ENCODE data around the gene LRBA.
"Not testable (repeated sequence)": the region's sequence is repeated elsewhere in the genome, so short reads cannot be mapped to it uniquely, and the experiment has no call there.

Gene LRBA

DNA sequence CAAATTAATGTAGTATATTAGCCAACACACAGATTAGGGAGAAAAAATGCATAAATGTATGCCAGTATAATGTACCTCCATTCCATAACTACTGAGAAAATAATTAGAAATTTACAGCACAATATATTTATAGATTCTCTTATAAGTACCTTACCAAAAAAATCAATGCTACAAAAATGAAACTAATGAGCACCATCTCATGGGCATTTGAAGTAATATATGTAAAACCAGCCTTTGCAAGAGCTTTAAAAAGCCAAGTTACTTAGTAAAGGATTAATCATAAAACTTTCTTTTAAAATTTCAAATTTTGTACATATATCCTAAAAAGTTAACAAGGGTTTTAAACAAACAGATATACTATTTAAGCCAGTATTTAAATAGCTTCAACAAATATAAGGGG lies 43.2 kb downstream of the LRBA start:
- no peak for DNase-seq

DNA sequence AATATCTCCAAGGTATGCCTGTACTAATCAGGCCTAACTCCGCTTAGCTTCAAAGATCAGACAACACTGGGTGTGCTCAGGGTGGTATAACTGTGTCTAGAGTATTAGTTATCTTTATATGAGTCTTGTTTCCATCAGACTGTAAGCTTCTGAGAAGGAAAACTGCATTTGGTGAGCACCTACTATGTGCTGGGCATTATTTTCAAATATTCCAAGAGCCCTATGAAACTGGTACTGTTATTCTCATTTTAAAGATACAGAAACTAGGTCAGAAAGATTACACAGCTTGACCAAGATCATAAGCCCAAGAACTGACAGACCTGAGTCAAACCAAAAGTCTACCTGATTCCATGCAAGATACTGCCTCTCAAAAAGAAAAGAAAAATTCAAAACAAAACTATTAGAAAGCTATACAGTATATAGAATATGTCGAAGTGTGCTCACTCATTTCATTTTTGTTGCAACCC lies 44.4 kb downstream of the LRBA start:
- DNase-seq = no peak

DNA sequence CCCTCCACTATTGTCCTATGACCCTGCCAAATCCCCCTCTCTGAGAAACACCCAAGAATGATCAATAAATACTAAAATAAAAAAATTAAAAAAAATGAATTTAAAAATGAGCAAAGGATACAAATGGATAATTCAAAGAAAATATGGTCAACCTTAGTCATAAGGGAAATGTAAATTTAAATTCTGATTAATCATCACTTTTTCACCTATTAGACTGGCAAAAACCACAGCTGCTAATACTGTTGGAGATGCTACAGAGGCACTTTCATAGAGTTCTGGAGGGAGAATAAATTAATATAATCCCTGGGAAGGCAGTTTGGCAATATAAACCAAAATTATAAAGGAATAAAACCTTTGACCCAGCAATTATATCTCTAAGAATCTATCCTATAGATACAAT lies 50.3 kb downstream of the LRBA start:
- no peak for DNase-seq

DNA sequence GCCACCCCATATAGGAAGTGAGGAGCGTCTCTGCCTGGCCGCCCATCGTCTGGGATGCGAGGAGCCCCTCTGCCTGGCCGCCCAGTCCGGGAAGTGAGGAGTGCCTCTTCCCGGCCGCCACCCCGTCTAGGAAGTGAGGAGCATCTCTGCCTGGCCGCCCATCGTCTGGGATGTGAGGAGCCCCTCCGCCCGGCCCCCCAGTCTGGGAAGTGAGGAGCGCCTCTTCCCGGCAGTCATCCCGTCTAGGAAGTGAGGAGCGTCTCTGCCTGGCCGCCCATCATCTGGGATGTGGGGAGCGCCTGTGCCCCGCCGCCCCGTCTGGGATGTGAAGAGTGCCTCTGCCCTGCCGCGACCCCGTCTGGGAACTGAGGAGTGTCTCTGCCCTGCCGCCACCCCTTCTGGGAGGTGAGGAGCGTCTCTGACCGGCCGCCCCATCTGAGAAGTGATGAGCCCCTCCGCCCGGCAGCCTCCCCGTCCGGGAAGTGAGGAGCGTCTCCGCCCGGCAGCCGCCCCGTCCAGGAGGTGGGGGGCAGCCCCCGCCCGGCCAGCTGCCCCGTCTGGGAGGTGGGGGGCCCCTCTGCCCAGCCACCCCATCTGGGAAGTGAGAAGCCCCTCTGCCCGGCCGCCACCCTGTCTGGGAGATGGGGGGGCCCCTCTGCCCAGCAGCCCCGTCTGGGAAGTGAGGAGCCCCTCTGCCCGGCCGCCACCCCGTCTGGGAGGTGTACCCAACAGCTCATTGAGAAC lies 51.3 kb downstream of the LRBA start:
- DNase-seq = not testable (repeated sequence)

DNA sequence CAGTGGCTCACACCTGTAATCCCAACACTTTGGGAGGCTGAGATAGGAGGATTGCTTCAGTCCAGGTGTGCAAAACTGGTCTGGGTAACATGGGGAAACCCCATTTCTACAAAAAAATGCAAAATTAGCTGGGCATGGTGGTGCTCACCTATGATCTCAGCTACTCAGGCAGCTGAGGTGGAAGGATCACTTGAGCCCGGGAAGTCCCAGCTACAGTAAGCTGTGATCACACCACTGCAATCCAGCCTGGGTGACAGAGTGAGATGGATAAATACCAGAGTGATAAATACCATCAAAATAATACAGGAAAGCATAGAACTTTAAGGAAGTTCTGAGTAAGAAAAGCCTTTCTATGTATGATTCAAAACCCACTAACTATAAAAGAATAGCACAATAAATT lies 52.8 kb downstream of the LRBA start:
- no peak for DNase-seq

DNA sequence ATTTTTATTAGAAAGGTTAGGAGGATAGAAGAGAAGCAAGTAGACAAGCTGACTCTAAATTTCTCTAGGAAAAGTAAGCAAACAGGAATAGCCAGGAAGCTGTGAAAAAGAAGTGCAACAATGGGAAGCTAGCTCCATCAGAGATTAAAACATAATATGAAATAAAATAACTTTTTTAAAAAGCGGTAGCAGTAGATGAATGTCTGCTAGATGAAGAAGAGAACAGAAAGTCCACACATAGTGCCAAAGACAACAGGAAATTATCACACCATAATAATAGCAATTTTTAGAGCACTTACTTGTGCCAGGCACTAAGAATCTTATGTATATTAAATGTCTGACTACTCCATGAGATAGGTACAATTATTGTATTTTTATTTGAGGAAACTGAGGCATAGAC lies 53.5 kb downstream of the LRBA start:
- no peak for DNase-seq

DNA sequence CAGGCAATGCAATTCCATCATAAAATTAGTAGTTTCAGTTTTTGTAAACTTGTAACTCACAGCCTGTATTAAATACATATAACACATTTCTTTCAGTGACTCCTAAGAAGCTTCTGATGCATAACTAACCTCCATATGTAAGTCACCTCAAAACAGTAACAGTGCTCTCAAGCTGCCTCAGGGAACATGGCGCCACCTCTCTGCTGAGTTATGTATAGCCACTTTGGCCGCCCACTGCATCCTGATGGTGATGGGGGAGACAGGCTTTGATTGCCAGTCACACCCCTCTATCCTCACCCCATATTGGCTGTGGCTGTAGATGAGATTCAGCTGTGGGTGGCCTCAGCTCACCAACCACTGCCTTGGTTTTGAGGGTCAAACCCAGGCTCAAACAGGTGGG lies 54.3 kb downstream of the LRBA start:
- no peak for DNase-seq

DNA sequence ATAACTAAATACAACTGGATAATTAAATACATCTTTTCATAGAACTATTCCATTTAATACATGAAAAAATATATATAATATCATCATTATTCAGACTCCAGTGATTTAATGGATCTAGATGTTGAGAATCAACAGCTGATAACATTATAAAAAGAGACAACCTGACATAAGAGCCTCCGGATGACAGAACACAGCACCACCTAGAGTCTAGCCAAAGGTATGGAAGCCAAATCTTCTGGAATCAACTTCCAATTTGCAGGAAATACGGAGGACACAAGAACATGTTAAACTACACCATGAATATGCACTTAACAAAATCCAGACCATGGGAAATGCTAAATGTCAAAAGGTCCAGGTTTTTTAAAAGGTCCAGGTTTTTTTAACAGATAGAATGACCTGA lies 55.0 kb downstream of the LRBA start:
- no peak for DNase-seq

DNA sequence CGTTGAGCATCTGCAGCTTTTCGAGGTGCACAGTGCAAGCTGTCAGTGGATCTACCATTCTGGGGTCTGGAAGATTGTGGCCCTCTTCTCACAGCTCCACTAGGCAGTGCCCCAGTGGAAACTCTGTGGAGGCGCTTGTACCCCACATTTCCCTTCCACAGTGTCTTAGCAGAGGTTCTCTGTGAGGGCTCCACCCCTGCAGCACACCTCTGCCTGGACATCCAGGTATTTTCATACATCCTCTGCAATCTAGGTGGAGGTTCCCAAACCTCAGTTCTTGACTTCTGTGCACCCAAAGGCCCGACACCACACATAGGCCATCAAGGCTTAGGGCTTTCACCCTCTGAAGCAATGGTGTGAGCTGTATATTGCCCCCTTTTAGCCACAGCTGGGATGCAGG lies 57.1 kb downstream of the LRBA start:
- DNase-seq = not testable (repeated sequence)

DNA sequence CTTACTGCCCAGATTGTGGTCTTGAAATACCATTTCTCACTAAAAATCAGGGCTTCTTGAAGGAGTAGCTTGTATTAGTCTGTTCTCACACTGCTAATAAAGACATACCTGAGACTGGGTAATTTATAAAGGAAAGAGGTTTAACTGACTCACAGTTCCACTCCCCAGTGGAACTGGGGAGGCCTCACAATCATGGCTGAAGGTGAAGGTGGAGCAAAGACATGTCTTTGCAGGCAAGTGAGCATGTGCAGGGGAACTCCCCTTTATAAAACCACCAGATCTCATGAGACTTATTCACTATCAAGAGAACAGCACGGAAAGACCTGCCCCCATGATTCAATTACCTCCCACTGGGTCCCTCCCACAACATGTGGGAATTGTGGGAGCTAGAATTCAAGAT lies 58.0 kb downstream of the LRBA start:
- DNase-seq = not testable (repeated sequence)

DNA sequence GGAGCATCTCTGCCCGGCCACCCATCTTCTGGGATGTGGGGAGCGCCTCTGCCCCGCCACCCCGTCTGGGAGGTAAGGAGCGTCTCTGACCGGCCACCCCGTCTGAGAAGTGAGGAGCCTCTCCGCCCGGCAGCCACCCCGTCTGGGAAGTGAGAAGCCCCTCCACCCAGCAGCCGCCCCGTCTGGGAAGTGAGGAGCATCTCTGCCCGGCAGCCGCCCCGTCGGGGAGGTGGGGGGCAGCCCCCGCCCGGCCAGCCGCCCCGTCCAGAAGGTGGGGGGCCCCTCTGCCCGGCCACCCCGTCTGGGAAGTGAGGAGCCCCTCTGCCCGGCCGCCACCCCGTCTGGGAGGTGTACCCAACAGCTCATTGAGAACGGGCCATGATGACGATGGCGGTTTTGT lies 61.2 kb downstream of the LRBA start:
- not testable (repeated sequence) for DNase-seq

DNA sequence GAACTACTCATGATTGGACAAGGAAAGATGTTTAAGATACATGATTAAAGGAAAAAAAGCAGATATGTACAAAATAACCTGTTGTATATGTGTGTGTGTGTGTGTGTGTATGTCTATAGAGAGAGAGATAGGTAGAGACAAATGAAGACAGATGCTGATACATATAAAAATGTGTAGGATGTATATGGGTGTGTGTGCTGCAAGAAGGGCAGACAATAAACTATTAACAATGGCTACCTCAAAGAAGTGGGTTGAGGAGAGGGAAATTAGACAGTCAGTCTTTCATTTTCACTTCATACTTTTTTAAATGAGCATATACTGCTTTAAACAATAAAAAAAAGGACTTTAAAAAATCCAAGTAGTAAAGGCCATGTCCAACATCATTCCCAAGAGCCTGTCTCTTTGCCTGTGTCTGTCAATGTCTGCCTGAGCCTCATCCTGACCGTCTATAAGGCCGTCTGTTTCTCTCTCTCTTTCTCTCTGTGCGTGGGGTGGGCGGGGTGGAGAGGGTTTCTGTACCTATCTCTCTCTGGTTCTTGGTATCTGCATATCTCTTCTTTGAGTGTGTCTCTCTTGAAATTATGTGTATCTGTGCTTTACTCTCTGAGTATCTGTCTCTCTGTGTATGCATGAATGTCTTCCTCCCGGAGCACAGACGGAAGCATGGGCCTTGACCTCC lies 62.8 kb downstream of the LRBA start:
- no peak for DNase-seq

DNA sequence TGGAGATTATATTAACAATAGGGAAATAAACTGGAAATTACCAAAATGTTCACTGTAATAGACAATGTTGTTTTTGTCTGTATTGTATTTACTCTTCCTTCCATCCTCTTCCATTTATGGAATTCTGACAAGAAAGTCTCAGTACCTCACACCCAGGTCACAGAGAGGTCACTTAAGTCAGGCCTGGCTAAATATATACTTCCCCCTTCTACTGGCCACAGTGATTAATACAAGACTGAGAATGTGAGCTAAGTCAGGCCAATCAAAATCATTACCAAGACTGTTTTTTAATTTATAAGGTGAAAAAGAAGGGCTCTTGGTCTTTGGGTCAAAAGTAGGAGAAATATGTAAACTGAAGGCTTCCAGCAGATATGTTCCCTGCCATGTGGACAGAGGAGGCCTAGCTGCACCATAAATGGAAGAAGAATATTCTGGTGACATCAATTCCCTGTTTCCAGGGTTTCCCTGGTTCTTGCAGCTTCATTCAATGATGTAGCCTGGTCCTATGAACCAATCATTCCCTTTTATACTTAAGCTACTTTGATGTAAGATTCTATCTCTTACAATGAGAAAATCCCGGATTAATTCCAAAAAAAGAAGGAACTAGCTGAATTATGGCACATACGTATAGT lies 64.3 kb downstream of the LRBA start:
- no peak for DNase-seq

DNA sequence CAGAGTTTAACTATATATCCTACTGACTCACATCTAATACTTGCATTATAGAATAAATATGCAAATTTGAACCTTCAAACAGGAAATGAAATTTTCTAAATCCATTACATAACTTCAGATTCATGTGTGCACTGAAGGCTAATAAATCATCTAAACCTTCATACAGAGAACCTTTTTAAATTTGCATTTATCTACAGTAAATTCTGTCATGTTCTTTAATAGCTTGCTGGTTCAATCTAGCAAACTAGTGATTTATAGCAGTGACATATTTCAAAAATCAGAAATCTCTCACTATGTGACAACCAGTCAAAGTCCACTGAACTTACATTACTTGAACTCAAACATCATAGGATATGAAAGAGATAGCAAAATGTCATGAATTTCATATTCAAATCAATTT lies 65.1 kb downstream of the LRBA start:
- no peak for DNase-seq

DNA sequence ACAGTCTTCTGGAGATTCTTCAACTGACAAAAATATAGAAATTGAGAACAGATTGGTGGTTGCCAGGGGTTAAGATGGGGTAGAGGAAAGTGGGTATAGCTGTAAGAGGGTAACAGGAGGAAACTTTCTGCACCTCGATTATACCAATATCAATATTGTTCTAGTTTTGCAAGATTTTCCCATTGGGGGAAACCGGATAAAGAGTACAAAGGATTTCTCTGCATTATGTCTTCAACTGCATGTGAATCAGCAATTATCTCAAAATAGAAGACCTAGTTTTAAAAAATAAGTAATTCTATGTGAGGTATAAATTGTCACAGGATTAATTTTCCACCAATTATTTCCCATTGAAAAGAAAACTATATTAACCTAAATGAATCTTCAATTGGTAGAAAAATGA lies 65.7 kb downstream of the LRBA start:
- DNase-seq = no peak

DNA sequence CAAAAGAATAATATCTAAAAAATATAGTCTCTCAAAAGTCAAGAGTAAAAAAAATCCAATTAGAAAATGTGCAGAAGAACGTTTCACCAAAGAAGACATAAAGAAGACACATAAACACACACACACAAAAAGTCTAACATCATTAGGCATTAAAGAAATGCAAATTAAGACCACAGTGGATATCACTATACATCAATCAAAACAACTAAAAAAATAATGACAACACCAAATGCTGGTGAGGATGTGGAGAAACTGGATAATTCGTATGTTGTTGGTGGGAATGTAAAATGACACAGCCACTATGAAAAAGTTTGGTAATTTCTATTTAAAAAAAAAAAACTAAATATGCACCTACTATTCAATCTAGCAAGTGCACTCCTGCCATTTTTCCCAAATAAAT lies 66.4 kb downstream of the LRBA start:
- DNase-seq = no peak

DNA sequence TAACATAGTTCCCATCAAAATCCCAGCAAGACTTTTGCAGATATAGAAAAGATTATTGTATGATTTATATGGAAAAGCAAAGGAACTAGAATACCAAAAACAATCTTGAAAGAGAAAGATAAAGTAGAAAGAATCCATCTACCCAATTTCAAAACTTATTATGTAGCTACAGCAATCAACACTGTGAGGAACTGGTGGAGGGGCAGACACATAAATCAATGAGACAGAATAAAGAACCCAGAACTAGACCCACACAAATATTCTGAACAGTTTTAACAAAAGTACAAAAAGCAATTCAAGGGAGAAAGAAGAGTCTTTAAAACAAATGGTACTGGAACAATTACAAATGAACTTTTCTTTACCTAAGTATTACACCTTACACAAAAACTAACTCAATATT lies 67.0 kb downstream of the LRBA start:
- no peak for DNase-seq

DNA sequence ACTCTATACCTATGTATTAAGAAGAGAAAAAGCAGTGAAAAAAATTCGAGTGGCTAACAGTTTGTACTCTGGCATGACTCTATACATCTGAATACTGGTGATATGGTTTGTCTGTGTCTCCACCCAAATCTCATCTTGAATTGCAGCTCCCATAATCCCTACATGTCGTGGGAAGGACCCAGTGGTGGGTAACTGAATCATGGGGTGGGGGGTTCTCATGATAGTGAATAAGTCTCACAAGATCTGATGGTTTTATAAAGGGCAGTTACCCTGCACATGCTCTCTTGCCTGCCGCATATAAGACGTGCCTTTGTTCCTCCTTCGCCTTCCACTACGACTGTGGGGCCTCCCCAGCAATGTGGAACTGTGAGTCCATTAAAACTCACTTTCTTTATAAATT lies 70.4 kb downstream of the LRBA start:
- no peak for DNase-seq

DNA sequence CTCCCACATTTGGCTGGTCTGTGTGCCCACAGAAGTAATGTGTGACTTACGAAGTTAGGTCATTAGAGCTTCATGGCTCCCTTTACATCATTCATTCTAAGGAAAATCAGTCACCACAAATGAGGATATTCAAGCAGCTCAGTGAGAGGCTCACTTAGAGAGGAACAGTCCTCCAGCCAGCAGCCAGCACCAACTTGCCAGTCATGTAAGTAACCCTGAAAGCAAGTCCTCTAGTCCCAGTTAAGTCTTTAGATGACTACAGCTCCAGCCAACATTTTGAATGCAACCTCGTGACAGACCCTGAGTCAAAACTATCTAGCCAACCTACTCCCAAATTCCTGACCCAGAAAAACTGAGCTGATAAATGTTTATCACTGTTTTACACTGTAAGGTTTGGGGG lies 71.3 kb downstream of the LRBA start:
- no peak for DNase-seq

DNA sequence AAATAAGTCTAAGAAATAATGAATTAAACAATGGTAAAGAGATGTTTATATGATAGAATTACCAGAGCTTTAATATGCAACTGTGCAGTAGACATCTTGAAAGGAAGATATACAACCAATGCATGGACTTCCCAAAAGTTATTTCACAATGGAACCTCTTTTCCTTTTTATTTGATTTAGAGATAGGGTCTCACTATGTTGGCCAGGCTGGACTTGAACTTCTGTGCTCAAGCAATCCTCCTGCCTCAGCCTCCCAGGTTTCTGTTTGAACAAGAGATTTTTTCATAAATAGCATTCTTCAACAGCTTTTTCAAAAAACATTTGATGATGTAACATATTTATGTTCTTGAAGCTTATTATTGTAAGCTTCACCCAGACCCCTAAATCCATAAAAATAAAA lies 72.0 kb downstream of the LRBA start:
- no peak for DNase-seq

DNA sequence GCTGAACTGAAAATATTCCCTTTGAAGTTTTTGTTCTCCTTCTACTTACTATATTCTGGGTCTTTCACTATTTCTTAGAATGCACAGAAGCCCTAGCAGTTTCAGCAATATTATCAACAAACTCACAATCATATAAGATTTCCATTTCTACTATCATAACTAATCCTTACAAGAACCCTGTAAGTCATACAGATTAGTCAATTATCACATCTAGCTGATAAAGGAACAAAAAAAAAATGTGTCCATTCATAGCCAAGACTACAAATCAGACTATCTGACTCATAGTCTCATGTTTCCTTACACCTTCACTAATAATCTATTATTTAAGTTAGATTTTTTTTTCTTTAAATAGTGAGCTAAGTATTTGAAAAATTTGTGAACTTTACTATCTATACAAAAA lies 72.5 kb downstream of the LRBA start:
- DNase-seq = no peak

DNA sequence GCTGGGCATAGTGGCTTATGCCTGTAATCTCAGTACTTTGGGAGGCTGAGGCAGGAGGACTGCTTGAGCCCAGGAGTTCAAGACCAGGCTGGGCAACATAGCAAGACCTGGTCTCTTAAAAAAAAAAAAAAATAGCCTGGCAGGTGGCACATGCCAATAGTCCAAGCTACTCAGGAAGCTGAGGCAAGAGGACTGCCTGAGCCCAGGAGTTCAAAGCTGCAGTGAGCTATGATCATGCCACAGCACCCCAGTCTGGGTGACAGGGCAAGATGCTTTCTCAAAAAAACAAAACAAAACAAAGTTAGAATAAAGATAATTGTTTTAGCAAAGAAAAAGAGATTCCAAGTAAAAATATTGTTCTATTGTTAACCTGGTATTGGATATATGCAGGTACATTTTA lies 75.0 kb downstream of the LRBA start:
- DNase-seq = no peak

DNA sequence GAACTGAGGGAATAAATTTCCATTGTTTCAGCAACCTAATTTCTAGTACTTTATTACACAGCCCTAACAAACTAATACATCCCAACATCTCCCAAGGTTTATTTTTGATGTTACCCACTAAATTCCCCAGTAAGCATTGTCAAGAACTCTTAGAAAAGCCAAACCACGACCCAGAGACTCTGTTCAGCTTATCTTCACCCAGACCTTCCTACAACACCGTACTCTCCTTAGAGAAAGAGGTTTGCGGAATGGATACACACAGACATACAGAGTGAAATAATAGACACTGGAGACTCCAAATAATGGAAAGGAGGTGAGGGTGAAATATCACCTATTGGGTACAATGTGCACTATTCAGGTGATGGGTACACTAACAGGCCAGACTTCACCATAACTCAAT lies 75.6 kb downstream of the LRBA start:
- DNase-seq = no peak

DNA sequence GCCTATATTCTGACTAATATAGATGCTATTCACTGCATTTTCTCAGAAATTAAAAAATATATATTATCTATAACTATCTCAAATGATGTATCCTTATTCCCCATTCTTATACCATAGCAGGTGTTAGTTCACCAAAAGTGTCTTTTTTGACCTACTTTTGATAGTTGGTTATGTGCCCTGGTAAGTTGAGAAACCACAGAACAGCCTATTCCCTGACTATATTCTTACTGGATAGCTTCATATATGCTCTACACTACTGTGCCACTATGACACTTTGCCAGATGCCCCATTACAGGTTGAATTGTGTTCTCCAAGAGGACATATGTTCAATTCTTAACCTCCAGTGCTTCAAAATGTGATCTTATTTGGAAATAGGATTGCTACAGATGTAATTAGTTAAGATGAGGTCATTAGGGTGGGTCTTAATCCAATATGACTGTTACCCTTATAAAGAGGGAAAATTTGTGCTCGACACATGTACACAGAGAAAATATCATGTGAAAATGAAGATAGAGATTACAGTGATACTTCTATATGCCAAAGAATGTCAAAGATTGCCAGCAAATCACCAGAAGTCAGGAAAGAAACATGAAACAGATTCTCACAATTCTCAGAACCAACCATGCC lies 76.1 kb downstream of the LRBA start:
- DNase-seq = no peak

Measured in activated naive CD4-positive, alpha-beta T cell (primary cell).